Hematopoietic multipotent progenitor cell treated with erythropoietin and hydrocortisone succinate and interleukin-3 and kit ligand, for 17 days (in vitro differentiated cells): ENCODE measurements around the gene ADPRHL1.
"Not testable (repeated sequence)": the region's sequence is repeated elsewhere in the genome, so short reads cannot be mapped to it uniquely, and the experiment has no call there.

Experiments used
- DNase-seq: peaks from one replicate; pipeline ENCODE4 v3.0.0-alpha.2; 2015; ENCODE audit warnings: low spot score

ADPRHL1 gene

GRCh38 chr13:113477724-113478123 lies 24.4 kb upstream of the ADPRHL1 start:
- no peak for DNase-seq

DNA sequence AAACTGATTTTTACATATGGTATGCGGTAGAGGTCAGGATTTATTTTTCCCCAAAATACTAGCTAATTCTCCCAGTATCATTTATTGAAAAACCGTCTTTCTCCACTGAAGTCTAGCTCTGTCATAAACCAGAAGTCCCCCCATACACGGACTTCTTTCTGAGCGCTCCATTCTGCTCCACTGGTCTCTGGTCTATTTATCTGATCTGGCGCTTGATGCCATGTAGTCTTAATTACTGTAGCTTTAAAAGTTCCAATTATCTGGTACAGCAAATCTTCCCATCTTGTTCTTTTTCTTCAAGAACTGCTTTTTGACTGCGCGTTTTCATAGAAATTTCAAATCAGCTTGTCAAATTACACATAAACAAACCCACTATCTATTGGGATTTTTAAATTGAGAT lies 23.5 kb upstream of the ADPRHL1 start:
- DNase-seq = no peak

DNA sequence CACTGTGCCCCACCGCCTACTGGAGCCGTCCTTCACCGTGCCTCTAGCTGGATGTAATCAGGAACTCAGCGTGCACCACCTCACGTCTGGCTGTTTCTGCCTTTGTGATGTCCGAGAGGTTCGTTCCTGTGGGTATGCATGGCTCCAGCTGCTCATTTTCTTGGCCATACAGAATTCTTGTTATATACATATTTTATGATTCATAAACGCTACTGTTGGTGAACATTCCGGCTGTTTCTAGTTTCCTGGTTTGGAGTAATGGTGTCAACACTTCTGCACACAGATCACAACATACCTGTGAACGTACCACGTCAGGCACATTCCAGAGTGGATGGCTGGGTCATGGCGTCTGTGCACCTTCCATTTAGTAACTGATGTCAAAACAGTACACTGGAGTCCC lies 22.6 kb upstream of the ADPRHL1 start:
- no peak for DNase-seq

- DNase-seq = no peak
These were observed 22.0 kb upstream of the ADPRHL1 start for GRCh38 chr13:113475280-113475679.

DNA sequence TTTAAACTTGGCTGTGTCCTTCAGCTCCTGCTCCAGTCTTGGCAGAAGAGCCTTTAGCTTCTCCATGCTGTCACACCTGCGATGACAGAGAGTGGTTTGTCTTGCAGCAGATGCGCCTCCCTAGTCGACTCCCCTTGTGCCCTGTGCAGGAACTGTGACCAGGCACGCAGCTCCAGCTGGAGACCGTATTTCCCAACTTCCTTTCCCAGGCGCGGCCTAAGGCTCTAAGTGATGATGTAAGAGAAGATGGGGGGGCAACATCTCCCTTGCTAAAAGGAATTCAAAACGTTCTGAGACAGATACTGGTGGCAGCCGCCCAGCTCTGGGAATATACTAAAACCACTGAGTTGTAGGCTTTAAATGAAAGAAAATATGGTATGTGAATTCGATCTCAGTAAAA lies 20.9 kb upstream of the ADPRHL1 start:
- DNase-seq = no peak

- no peak for DNase-seq
These were observed 19.2 kb upstream of the ADPRHL1 start for GRCh38 chr13:113472355-113473025.

DNA sequence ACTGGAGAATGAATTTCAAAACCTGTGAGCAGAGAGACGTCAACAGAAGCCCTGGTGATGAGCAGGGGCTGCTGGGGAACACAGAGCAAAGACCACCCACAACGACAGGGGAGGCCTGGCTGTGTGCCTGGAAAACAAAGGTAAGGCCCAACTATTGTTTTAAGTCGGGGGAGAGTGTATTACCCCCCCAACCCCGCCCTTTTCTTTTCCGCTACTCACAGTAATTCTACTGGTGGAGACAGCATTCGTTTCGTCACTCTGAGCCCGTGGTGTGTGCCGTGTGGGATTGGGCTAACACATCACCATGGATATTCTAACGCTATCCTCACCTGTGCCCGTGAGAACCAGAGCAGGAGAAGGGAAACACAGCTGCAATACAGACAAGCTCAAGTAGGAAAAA lies 18.6 kb upstream of the ADPRHL1 start:
- no peak for DNase-seq

GRCh38 chr13:113470635-113471163 lies 17.4 kb upstream of the ADPRHL1 start:
- not testable (repeated sequence) for DNase-seq

DNA sequence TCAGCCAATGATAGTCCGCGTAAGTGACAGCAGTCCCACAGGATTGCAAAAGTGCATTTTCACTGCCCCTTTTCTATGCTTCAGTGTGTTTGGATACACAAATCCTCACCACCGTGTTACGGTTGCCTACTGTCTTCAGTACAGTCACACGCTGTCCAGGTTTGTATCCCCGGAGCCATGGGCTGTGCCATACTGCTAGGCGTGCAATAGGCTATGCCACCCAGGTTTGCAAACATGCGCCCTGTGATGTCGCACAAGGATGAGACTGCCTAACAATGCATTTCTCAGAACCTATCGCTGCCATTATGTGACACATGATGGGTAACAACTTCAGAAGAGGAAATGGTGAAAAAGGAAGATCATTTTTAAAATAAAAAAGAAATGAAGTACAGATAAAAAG lies 16.8 kb upstream of the ADPRHL1 start:
- DNase-seq = no peak

GRCh38 chr13:113469582-113469981 lies 16.3 kb upstream of the ADPRHL1 start:
- no peak for DNase-seq

GRCh38 chr13:113468472-113469201 lies 15.3 kb upstream of the ADPRHL1 start:
- no peak for DNase-seq

GRCh38 chr13:113468029-113468428 lies 14.7 kb upstream of the ADPRHL1 start:
- no peak for DNase-seq

DNA sequence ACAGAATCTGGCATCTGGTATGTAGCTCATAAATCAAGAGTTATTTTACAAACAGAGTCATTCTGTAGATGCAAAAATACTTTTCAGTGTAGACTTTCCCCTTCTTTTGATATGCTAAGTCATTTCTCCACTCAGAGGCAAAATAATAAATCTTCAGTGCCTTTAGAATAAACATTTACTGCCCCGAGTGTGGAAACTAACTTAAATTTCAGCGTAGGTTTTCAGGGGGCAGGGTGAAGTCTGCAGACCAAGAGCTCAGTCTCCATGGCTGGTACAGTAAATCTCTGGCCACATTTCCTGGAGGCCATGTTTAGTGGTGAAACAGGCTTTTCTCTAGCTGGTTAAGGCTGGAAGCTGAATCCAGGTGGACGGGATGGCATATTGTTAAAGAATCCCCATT lies 13.1 kb upstream of the ADPRHL1 start:
- no peak for DNase-seq

GRCh38 chr13:113465300-113465699 lies 12.0 kb upstream of the ADPRHL1 start:
- no peak for DNase-seq

- DNase-seq = no peak
These were observed 11.2 kb upstream of the ADPRHL1 start for GRCh38 chr13:113464476-113464875.

- no peak for DNase-seq
These were observed 7.9 kb upstream of the ADPRHL1 start for GRCh38 chr13:113461022-113461751.

GRCh38 chr13:113460599-113460998 lies 7.3 kb upstream of the ADPRHL1 start:
- no peak for DNase-seq

- no peak for DNase-seq
These were observed 6.8 kb upstream of the ADPRHL1 start for GRCh38 chr13:113460064-113460555.

GRCh38 chr13:113458253-113459065 lies 5.2 kb upstream of the ADPRHL1 start:
- DNase-seq = no peak

GRCh38 chr13:113457510-113457909 lies 4.2 kb upstream of the ADPRHL1 start:
- DNase-seq = no peak

DNA sequence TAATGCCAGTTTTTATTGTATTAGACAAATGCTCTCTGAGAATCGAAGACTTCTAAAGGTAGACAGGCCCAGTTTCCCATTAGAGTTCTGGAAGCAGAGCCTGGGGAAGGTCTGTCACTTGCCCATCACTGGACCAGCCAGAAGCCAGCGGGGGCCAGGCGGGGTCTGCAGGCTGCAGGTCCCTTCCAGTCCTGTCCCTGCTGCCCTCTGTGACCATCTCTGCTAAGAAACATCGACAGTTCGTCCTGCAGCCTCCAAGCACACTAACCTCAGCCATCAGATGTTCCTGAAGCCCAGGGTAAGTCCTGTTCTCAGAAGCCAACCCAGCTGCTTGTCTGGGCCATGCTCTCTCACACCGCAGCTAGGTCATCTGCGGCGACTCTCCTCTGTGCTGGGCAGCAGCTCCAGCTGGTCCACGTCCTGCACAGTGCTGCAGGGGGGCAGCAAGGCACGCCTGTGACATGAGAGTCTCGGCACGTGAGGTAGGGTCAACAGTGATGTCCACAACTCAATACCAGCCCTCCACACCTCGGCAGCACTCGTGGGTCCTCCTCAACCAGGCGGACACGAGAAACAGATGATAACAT lies 2.9 kb upstream of the ADPRHL1 start:
- DNase-seq = no peak
